Thyroid gland (tissue), 4 donors: Measurements from ENCODE around the gene PACS1. TPM values are rescaled to one million over a fixed set of nuclear protein-coding genes. Genes with fewer than 3 reads are reported as not detected.

Experiments
- DNase-seq, 2 donors: peaks; one replicate each; pipeline ENCODE4 v3.0.0-alpha.2; 2019
- H3K27ac ChIP-seq, 3 donors: fragments of 200-600 bp; sonication (generic); 1 replicate in 2 of 3; 2 replicates in 1 of 3; pipeline ENCODE4 v1.5.1; 2016 to 2019; ENCODE audit warnings: mild to moderate bottlenecking in 1 of 3, moderate library complexity in 1 of 3
- H3K27me3 ChIP-seq: fragments of 200-600 bp; sonication (generic); one replicate; pipeline ENCODE4 v1.5.1; 2019
- H3K36me3 ChIP-seq, 2 donors: fragments of 200-600 bp; sonication (generic); one replicate each; pipeline ENCODE4 v1.5.1; 2016 to 2019
- H3K4me1 ChIP-seq, 2 donors: fragments of 200-600 bp; sonication (generic); one replicate each; pipeline ENCODE4 v1.5.1; 2017 to 2019
- H3K4me3 ChIP-seq, 3 donors: fragments of 200-600 bp; sonication (generic); replicated peaks in 1 of 3; 1 replicate in 2 of 3; 2 replicates in 1 of 3; pipeline ENCODE4 v1.5.1; 2016; ENCODE audit warnings: mild to moderate bottlenecking in 1 of 3
- H3K9me3 ChIP-seq: fragments of 200-600 bp; sonication (generic); one replicate; pipeline ENCODE4 v1.5.1; 2017
- POLR2A ChIP-seq, 2 donors: fragments of 450-650 bp; IDR thresholded peaks; one replicate each; pipeline ENCODE4 v1.6.1; 2017; ENCODE audit warnings: antibody characterized with exemption in 2 of 2, mild to moderate bottlenecking in 2 of 2, moderate library complexity in 1 of 2
- whole genome bisulfite sequencing, 2 donors: methylation state at CpG; one replicate each; pipeline ENCODE4 v1.1.5; 2017; 5-methylcytosine and 5-hydroxymethylcytosine counted together
- intact Hi-C: fragments of 100-400 bp; cut with DNase I; formaldehyde crosslinking; loops from one replicate; pipeline ENCODE4 v1.15.1; 2023
- total RNA-seq, 4 donors: library from RNA; depleted of rRNA; stranded (reverse); fragments of >200 nt; gene quantifications; one replicate each; pipeline ENCODE4 v1.2.3, GENCODE V29; 2016
- TF ChIP-seq, protein P1 (sequence below), 6 experiments: fragments of 200-600 bp in 3 of 6; fragments of 450-650 bp in 3 of 6; sonication (generic) in 3 of 6; IDR thresholded peaks; one replicate each; pipeline ENCODE4 v1.5.1; 2016 to 2019; ENCODE audit warnings: antibody characterized with exemption in 6 of 6, mild to moderate bottlenecking in 2 of 6, inconsistent platforms in 1 of 6, moderate library complexity in 1 of 6

PACS1 gene
- total RNA-seq, 4 donors from 2014 or later: 39.6 to 67.7 (median 59.7) TPM

DNA sequence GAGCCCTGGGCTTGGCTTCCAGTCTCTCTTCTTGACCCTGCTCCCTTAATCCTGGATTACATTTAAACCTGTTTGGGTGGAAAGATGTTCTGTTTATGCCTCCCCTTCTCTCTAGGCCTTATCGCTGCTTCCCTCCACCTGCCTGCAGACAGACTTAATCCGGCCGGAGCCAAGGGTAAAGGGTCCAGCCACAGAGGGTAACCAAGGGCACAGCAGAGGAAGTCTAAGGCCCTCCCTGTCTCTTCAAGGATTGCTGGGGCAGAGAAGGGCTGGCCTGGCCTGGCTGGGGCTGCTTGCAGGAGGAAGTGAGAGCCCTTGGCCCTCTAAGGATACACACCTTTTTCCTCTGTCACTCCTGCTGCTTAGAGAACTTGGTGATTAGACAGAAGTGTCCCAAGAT, 23.2 kb upstream of the PACS1 start:
- 37 to 57% methylated on average over 3 of the region's 3 CpGs for WGBS, 2 donors
- H3K27ac ChIP-seq: peak overlapping the region; percentile 86 to 96 (median 95)
- TF ChIP-seq, protein P1, sequence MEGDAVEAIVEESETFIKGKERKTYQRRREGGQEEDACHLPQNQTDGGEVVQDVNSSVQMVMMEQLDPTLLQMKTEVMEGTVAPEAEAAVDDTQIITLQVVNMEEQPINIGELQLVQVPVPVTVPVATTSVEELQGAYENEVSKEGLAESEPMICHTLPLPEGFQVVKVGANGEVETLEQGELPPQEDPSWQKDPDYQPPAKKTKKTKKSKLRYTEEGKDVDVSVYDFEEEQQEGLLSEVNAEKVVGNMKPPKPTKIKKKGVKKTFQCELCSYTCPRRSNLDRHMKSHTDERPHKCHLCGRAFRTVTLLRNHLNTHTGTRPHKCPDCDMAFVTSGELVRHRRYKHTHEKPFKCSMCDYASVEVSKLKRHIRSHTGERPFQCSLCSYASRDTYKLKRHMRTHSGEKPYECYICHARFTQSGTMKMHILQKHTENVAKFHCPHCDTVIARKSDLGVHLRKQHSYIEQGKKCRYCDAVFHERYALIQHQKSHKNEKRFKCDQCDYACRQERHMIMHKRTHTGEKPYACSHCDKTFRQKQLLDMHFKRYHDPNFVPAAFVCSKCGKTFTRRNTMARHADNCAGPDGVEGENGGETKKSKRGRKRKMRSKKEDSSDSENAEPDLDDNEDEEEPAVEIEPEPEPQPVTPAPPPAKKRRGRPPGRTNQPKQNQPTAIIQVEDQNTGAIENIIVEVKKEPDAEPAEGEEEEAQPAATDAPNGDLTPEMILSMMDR (IDR thresholded peaks at IDR 0.05): no peak
- no peak for TF ChIP-seq POLR2A (IDR thresholded peaks at IDR 0.05)
- no peaks in the 10 kb centered on the region for H3K9me3 ChIP-seq
- intact Hi-C loops: no loop called here
- H3K4me3 ChIP-seq: no peak overlapping the region
- H3K27me3 ChIP-seq: no peaks in the 10 kb centered on the region
- DNase-seq: peak; percentile 54 to 66
- peaks cover 0 to 11% of the 10 kb centered on the region in 2 donors for H3K36me3 ChIP-seq
- peaks cover 62 to 68% of the 10 kb centered on the region in 2 donors for H3K4me1 ChIP-seq

DNA sequence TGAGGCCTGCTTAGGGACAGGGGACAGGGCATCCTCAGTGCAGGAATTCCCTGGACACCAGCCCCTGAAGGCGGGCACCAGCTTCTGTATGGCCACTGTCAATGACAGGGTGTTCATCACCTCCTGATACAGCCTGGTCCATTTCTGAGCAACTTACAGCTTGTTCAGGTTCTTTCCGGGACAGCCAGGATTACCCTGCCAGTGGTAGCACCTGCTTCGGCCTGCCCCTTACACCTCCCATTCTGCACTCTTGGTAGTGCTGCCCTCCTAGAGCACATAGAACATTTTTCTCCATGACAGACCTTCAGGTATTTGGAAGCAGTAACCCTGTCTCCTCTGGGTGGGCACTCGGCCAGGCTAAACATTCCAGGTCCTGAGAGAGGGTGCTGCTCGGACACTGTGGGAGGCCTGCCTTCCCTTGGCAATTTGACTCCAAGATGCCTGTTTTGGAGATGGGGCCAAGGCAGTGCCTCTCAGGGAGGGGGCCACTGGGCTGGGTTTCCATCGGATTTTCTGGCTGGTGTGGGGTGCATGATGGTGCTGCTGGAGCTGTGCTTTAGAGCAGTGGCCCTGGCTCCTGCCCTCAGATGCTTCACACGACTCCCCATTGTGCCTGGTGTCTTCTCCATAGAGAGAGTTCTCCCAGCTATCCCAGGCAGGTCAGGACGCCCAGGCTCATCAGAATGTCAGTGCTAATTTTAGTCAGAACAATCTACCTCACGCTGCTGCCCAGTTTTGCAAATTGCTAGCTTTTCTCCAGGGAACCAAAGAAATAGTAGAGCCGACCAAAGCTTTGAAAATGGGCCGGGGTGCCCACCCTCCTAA, 22.3 kb upstream of the PACS1 start:
- 28 to 35% methylated on average over 10 to 11 of the region's 11 CpGs for WGBS, 2 donors
- Histone ChIP-seq H3K36me3 (peaks cover 0 to 5% of the 10 kb centered on the region in 2 donors), H3K27me3 (no peaks in the 10 kb centered on the region), H3K4me1 (peaks cover 64 to 68% of the 10 kb centered on the region in 2 donors), H3K27ac (peak overlapping the region; percentile 86 to 96 (median 95)), H3K9me3 (no peaks in the 10 kb centered on the region), H3K4me3 (peak overlapping the region in 1 of 3 donors; percentile 47)
- peak; percentile 97 to 98 for DNase-seq
- intact Hi-C loops: no loop called here
- TF ChIP-seq POLR2A (IDR thresholded peaks at IDR 0.05): peak in 1 of 2 donors; percentile 56
- TF ChIP-seq, protein P1 (IDR thresholded peaks at IDR 0.05): no peak

DNA sequence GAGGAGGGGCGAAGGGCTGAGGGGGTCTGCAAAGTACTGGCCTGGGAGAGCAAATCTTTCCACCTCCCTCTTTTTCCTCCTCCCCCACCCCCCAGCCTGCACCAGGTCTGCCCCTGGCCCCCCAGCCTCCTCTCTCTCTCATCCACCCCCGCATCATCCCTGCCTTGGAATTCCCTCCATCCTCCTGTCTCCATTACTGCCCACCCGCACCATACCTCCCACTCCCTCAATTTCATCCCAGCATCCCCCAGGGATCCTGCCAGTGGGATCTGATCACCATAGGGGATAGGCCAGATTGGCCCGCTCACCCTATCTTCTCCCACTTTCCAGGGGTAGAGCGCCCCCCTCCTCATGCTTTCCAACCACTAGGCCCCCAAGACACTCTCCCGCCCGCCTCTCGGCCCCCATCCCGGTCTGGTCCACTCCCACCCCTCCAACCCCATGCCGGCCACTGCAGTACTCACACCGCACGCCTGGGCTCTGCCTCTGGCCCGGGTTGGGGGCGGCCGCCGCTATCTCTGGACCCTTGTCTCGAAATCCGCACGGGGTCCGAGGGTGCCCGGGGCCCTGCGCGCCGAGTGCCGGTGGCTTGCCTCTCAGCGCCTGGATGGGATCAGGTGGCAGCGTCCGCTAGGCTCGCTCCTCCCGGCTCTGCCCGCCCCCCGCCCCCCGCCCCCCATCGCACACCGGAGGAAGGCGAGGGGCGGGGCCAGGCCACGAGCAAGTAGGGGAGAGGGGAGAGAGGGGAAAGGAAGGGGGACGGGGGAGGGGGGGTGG, 21.3 kb upstream of the PACS1 start, which contains the start of gene GAL3ST3:
GAL3ST3 (minus strand) TSS at position 615 of the 777 bp plus-strand sequence. CDS start 3,746 bp downstream, outside the sequence.
- Histone ChIP-seq H3K4me1 (peaks cover 70 to 78% of the 10 kb centered on the region in 2 donors), H3K27ac (peak within 1 kb of the TSS; percentile 86 to 96 (median 95)), H3K4me3 (peak within 1 kb of the TSS in 2 of 3 donors; percentile 47 to 72), H3K9me3 (no peaks in the 10 kb centered on the region), H3K36me3 (no peaks in the 10 kb centered on the region), H3K27me3 (no peaks in the 10 kb centered on the region)
- DNase-seq: peak; percentile 66 to 70
- TF ChIP-seq POLR2A (IDR thresholded peaks at IDR 0.05): peak in 1 of 2 donors; percentile 60
- TF ChIP-seq, protein P1 (IDR thresholded peaks at IDR 0.05): no peak
- WGBS, 2 donors: 14 to 23% methylated on average over 12 to 18 of the region's 39 CpGs
- intact Hi-C loops: no loop called here

DNA sequence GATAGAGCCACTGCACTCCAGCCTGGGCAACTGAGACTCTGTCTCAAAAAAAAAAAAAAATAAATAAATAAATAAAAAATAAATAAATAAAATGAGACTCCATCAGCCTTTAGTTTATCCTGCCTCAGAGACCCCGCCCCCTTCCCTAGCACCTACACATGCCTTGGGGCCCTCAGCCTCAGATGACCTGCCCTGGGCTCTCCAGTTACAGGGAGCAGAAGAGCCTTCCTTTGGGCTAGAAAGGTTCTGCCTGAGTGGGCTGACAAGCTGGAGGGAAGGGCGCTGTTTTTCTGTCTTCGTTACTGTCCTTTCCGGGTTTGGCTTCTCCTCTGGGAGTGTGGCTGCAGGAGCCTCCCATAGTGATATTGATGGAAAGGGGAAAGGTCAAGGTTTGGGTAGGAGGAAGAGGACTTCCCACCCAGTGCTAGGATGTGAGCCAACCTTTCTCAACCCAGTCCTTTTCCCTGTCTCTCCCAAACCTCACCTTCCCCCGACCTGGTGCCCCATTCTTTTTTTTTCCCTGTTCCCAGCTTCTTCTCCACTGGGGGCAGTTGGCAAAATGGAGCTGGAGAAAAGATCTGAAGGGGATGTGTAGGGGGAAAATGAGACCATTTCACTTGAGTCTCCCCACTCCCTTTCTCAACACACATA, 19.4 kb upstream of the PACS1 start:
- Histone ChIP-seq H3K27me3 (no peaks in the 10 kb centered on the region), H3K27ac (peak overlapping the region; percentile 86 to 96 (median 95)), H3K36me3 (peaks cover 12 to 13% of the 10 kb centered on the region in 2 donors), H3K4me1 (peaks cover 61 to 68% of the 10 kb centered on the region in 2 donors), H3K9me3 (no peaks in the 10 kb centered on the region), H3K4me3 (no peak overlapping the region)
- intact Hi-C loops: no loop called here
- TF ChIP-seq, protein P1 (IDR thresholded peaks at IDR 0.05): no peak
- no peak for TF ChIP-seq POLR2A (IDR thresholded peaks at IDR 0.05)
- DNase-seq: peak; percentile 57 to 66
- 51 to 57% methylated on average over 5 of the region's 5 CpGs for WGBS, 2 donors
